Activated CD4-positive, alpha-beta T cell treated with anti-CD3 and anti-CD28 coated beads, Interleukin-2, amount 50 U/mL, for 24 hours (primary cell): ENCODE data around the gene TMEM252.

Experiments
- DNase-seq, 2 donors: peaks; one replicate each; pipeline ENCODE4 v3.0.0-alpha.2; 2020; ENCODE audit warnings: low read depth in 1 of 2, low spot score in 1 of 2

TMEM252 gene

DNA sequence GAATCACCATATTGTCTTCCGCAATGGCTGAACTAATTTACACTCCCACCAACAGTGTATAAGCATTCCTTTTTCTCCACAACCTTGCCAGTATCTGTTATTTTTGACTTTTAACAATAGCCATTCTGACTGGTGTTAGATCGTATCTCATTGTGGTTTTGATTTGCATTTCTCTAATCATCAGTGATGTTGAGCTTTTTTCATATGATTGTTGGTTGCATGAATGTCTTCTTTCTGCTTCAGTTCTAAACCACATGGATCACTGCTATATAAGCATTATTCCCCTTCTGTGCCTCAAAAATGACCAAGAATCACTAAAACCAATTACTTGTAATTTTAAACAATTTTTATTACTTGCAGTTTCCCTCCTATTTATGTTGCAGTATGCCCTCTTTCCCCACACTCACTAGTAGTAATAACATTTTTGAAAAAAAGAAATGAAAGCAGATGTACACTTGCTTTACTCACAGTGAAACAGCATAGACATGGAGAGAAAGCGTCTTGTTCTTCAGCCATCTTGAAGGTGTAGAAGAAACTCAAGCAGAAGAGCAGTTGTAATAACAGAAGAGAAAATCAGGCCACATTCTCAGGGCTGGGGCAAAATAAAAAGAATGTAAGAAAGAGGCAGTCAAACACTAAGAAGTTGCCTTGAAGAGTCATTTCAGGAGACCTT, 4.5 kb upstream of the TMEM252 start:
- DNase-seq, result no peak

DNA sequence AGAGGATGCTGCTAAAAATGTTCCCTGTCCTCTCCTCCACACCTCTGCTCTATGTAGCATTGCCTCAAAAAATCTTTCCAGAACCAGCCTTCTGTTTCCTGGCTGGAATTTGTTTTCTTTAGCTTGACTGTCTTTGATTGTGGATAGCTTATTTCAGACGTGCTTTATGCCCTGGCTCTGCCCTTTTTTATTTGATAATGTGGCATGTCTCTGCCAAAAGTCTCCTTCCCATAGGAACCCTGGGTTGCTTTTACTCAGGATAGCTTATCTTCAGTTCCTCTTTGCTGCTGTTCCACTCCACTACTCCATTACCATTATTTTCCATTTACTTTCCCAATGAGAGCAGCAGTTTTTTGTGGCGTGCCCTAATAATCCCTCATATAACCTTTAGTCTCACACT, 885 bp upstream of the TMEM252 start:
- DNase-seq, result no peak

- DNase-seq, result no peak
Measured at GRCh38 chr9:68538200-68538599, 2.5 kb downstream of the TMEM252 start.

DNA sequence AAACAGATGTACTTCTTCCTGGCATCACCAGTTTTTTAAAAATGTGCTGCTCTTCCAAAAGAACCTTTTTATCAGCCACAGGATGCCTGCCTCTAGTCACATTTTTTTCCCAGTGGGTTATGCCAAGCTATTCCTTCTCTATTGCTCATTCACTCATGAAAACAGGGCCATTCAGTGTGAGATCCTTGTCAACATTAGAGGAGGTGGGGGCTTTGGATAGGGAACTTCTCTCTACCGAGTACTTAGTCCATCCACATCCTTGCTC, 3.1 kb downstream of the TMEM252 start:
- DNase-seq, result no peak

DNA sequence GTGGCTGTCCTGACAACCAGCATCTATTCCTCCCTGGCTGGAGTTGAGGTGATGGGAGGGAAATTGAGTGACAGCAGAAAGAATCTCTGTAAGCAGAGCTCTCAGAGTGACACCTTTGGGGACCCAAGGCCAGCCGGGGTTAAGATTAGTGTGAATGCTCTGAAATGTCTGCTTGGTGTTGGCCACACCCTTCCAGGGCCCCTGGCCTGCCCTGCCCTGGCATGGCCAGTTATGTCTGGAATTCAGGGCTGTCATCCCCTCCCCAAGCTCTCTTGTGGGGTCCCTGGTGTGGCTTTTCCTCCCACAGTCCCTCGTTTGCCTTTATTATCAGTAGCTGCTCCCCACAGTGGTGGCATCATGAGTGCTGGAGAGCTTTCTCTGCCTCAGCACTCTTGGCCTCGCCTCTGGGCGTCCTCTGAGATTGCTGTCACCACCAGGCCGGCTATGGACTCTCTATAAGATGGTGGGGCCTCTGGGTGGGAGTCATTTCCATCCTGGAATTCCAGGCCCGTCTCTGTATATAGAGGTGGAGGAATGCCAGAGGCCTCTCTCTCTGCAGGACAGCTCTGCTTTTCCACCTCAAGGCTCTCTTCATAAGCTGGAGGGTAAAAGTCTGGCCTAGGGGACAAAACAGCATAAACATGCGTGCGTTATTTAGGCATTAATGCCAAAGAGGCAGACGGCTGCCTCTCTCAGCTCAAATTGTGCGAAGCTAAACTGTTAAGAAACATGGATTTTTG, 3.6 kb downstream of the TMEM252 start:
- DNase-seq, result no peak

DNA sequence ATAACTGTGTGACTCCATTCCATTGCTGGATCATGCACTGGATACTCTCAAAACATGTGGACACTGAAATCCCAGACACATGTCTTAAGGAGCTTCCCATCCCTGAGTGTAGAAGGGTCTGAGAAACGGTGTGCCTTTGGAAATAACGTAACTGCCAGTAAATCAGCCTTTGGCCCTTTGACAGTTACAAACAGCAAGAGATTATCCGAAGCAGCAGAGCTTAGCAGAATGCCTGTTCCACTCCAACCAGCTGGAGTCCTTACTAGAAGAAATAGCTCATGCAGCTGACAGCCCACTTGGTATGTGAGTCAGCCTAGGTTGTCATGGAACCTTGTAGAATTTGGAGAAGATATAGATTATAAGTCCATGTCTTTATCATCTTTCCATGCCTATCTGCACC, 7.0 kb downstream of the TMEM252 start:
- DNase-seq, result no peak

DNA sequence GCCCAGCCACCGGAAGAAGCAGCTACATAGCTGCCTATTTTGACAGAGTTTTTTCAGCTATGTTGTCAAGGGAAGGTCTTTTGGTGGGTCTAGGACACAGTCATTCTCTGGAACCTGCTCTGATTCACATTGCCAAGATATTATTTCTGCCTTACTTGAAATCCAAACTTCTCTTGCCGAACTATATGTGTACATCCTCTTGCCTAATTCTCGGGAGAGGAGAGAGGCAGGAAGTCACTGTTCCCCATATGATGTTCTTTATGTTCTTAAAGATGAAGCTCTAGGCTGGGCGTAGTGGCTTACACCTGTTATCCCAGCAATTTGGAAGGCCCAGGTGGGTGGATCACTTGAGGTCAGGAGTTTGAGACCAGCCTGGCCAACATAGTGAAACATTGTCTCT, 8.6 kb downstream of the TMEM252 start:
- DNase-seq, result no peak

DNA sequence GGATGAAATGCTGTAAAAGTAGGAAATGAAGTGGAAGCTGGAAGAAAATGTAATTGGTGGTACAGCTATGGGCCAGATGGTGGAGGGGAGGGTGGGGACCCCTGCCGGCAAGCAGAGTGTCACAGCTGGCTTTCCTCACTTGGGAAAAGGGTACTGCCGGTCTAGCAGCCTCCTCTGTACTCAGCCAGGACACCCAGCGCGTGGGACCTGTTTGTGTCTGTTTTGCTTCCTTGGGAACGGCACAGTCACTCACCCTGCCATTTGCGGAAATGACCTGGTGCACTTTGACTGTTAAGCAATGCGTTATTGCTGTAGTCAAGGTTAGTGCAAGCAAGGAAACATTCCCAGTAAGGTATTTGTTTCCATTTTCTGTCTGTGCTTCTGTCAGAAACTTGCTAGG, 10.1 kb downstream of the TMEM252 start:
- no peak for DNase-seq

GRCh38 chr9:68523367-68523936, 17.2 kb downstream of the TMEM252 start:
- DNase-seq, result no peak

- DNase-seq, result no peak
Measured at GRCh38 chr9:68522954-68523353, 17.7 kb downstream of the TMEM252 start.

DNA sequence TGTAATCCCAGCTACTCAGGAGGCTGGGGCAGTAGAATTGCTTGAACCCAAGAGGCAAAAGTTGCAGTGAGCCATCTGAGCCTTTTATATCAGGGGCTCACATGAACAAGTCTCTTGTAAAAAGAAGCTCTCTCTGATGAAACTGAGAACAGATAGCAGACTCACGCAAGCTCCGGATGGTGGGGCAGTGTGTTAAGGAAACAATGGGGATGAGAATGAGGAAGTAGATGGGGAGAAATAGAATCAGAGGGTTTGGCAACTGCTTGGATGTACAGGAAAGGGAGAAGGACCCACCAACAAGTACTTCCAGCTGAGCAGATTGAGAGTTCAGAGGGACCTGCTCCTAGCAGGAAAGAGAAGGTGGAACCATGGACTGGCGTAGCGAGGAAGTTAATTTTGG, 18.6 kb downstream of the TMEM252 start:
- DNase-seq, result no peak

DNA sequence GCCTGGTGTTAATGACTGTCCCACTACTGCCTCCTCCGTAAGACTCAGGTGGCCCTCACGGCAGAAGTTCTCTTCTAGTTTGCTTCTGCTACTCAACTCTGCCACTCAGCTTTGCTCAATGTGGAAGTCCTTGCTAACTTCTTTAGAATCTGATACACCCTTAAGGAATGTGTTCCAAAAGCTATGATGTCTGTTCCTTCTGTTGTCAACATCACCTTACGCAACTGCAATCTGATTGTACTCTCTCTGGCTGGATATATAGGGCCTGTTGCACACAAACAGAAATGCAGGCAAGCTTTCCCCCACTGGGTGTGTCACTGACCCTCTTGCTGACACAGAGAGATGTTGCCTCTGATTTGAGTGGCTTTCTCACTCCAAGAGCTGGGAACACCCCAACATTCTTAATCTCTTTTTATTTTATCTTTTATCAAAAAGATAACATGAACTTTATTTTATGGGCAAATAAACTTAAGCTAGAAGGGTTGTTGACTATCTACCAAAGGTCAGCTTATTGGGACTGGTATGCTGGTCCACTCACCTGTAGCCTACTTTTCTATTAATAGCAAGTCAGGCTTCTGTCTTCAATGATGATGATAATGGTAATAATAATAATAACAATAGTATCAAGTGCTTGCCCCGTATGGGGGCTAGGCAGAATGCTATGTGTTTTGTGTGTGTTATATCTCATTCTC, 25.2 kb downstream of the TMEM252 start:
- DNase-seq, result no peak

DNA sequence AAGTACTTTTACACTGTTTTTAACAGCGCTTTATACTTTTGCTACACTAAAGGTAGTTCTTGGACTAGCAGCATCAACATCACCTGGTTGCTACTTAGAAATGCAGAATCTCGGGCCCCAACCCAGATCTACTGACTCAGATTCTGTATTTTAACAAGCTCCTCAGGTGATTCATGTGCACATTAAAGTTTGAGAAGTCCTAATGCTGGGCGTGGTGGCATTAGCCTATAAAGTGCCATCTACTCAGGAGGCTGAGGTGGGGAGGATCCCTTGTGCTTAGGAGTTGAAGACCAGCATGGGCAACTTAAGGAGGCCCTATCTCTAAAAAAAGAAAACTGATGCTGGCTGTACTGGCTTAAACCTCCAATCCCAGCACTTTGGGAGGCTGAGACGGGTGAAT, 26.7 kb downstream of the TMEM252 start:
- no peak for DNase-seq

GRCh38 chr9:68513385-68513784, 27.3 kb downstream of the TMEM252 start:
- no peak for DNase-seq

- DNase-seq, result no peak
Measured at GRCh38 chr9:68509689-68510088, 31.0 kb downstream of the TMEM252 start.

- no peak for DNase-seq
Measured at GRCh38 chr9:68508547-68508946, 32.1 kb downstream of the TMEM252 start.

- no peak for DNase-seq
Measured at GRCh38 chr9:68507806-68508145, 32.9 kb downstream of the TMEM252 start.

DNA sequence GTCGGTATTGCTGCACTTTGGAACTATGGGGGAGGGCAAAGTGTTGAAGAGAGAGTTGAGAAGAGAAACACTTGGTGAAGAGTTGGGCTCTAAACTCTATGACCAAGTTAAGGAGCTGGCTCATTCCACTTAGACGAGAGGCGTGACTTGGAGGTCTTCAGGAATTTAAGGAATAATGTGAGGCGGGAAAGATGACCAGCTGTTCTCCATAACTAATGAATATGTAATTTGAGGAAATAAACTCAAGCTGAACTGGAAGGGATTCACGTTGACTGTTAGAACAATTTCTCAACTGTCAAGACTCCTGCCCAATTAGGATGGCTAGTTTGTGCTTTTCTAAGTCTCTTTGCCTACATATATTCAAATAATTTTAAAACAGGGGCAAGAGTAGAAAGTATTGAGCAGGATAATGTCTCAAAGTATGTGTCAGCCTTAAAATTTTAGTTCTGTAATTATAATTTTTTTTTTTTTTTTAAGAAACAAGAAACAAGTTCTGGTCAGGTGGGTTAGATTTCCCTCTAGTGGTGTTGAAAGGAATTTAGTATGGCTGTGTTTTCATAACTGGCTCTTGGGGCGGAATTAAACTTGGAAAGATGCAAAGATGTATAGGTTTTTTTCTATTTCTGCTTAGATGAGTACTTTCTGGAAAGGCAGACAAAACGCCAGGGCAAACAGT, 33.4 kb downstream of the TMEM252 start:
- DNase-seq, result no peak

GRCh38 chr9:68506551-68506950, 34.1 kb downstream of the TMEM252 start:
- no peak for DNase-seq

DNA sequence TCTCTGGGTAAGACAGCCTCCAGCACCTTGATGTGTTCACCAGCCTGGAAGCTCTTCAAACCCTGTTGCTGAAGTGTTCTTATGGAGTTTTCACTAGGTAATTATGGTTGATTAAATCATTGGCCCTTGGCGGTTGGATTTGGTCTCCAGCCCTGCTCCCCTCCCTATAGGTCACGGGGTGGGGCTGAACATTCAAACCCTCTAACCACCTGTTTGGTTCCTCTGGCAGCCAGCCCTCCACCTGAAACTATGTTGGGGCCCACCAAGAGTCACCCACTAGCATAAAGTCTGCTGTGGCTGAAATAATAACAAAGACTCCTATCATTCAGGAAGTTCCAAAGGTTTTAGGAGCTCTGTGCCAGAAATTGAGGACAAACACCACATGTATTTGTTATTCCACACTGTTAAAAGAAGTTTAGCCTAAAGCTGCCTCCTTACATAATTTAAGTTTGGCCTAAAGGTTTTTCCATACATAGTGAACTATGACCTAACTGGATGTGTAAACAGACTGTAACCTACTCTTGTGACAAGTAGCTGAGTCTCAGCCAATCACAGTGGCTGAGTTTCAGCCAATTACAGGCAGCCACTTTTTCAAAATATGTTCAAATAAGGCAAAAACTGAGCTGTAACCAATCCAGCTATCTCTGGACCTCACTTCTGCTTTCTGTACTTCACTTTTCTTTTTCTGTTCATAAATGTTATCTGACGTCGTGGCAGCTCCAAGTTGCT, 34.8 kb downstream of the TMEM252 start:
- DNase-seq, result no peak

DNA sequence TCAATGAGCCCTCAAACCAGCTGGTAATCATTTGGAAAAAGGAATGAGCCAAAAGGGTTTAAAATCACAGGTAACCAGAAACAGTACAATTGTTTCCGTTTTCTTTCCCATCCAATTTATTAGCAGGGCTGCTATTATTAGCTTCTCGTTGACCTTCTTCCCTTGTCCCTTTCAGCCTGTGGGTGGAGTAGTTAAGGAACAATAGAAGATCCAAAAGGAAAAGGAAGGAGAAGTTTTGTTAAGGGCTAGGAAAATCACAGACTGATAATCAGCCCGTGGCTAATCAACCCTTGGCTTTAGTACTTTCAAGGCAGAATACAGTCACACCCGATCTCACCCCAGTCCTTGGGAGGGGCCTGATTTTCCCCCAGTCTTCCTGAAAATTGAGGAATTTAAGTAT, 38.4 kb downstream of the TMEM252 start:
- no peak for DNase-seq
